Tibial nerve (tissue), 4 donors: ENCODE results near the gene TGFB3. TPM values are rescaled to one million over a fixed set of nuclear protein-coding genes. Genes with fewer than 3 reads are reported as not detected.

ENCODE experiments used
- DNase-seq, 2 donors: peaks; one replicate each; pipeline ENCODE4 v3.0.0-alpha.2; 2019; ENCODE audit warnings: low spot score in 2 of 2
- H3K27ac ChIP-seq, 4 donors: fragments of 200-600 bp; sonication (generic) in 3 of 4; one replicate each; pipeline ENCODE4 v1.5.1; 2017 to 2019; ENCODE audit warnings: mild to moderate bottlenecking in 1 of 4
- H3K27me3 ChIP-seq, 2 donors: fragments of 200-600 bp; sonication (generic) in 1 of 2; one replicate each; pipeline versions ENCODE4 v1.5.1 to v1.6.0; 2017 to 2019
- H3K36me3 ChIP-seq, 3 donors: fragments of 200-600 bp; sonication (generic); one replicate each; pipeline ENCODE4 v1.5.1; 2018 to 2019
- H3K4me1 ChIP-seq, 4 donors: fragments of 200-600 bp; sonication (generic) in 3 of 4; one replicate each; pipeline ENCODE4 v1.5.1; 2017 to 2019
- H3K4me3 ChIP-seq, 4 donors: fragments of 200-600 bp; sonication (generic) in 3 of 4; one replicate each; pipeline ENCODE4 v1.5.1; 2017 to 2019; ENCODE audit warnings: mild to moderate bottlenecking in 1 of 4, moderate library complexity in 1 of 4
- H3K9me3 ChIP-seq, 4 donors: fragments of 200-600 bp; sonication (generic) in 3 of 4; one replicate each; pipeline ENCODE4 v1.5.1; 2017 to 2019
- EP300 ChIP-seq, 2 donors: sonication (generic); formaldehyde crosslinking; IDR thresholded peaks; one replicate each; pipeline ENCODE4 v1.6.1; 2017; ENCODE audit warnings: antibody characterized with exemption in 2 of 2, mild to moderate bottlenecking in 1 of 2
- POLR2A ChIP-seq, 2 donors: fragments of 450-650 bp; IDR thresholded peaks; one replicate each; pipeline ENCODE4 v1.6.1; 2017; ENCODE audit warnings: antibody characterized with exemption in 2 of 2, mild to moderate bottlenecking in 2 of 2, moderate library complexity in 2 of 2
- WGBS, 2 donors: methylation state at CpG; one replicate each; pipeline ENCODE4 v1.1.5; 2018; 5-methylcytosine and 5-hydroxymethylcytosine counted together
- total RNA-seq, 4 donors: library from RNA; depleted of rRNA; stranded (reverse); fragments of >200 nt; gene quantifications; one replicate each; pipeline ENCODE4 v1.1.0, GENCODE V29; 2016
- TF ChIP-seq, protein P1 (sequence below), 5 experiments: fragments of 200-600 bp in 3 of 5; fragments of 450-650 bp in 2 of 5; sonication (generic) in 3 of 5; IDR thresholded peaks; one replicate each; pipeline ENCODE4 v1.5.1; 2016 to 2019; ENCODE audit warnings: antibody characterized with exemption in 5 of 5, mild to moderate bottlenecking in 3 of 5, moderate library complexity in 2 of 5

Gene TGFB3
- 10 to 100 TPM in 1 of 4 donors, 1 to 10 TPM in 3; 3.1 to 10.0 (median 5.6) TPM for total RNA-seq

DNA sequence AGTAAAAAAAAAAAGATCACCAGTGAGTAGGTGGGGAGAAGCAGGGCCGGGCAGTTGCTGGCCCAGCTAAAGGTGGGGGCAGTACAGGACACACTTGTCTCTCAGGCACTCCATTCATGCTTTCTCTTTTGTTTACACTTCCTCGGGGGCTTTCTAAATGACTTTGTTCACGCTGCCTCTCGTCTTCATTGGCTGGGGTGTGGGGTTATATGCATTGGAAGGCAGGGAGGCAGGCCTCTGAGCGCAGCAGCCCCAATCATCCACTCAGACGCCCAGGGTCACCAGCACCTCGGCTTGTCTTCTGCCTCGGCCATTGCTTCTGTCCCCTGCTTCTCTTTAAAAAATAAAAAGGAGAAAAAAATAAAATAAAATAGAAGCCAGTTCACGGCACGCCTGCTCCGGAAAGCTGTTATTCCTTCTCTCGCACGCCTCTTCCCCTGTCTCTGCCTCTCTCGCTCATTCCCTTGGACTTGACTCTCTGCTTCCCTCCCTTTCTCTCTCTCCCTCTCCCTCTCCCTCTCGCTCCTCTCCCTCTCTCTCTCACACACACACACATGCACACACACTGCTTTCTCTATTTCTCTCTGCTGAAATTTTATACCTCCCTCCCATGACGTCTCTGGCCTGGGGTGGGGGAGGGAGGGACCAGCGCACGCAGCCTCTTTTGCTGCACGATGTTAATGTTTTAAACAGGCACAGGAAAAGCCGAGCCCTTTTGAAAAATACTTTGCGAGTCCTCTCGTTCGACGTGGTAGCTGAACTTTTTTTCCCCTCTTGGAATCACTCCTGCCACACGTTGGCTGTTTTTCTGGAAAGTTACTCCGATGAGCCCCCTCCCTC, at the start of gene TGFB3:
Gene TGFB3, minus strand, starts transcription at position 570 of the 840 bp plus-strand sequence. CDS start 1,102 bp downstream, outside the sequence.
- TF ChIP-seq, protein P1, sequence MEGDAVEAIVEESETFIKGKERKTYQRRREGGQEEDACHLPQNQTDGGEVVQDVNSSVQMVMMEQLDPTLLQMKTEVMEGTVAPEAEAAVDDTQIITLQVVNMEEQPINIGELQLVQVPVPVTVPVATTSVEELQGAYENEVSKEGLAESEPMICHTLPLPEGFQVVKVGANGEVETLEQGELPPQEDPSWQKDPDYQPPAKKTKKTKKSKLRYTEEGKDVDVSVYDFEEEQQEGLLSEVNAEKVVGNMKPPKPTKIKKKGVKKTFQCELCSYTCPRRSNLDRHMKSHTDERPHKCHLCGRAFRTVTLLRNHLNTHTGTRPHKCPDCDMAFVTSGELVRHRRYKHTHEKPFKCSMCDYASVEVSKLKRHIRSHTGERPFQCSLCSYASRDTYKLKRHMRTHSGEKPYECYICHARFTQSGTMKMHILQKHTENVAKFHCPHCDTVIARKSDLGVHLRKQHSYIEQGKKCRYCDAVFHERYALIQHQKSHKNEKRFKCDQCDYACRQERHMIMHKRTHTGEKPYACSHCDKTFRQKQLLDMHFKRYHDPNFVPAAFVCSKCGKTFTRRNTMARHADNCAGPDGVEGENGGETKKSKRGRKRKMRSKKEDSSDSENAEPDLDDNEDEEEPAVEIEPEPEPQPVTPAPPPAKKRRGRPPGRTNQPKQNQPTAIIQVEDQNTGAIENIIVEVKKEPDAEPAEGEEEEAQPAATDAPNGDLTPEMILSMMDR (IDR thresholded peaks at IDR 0.05): peak in 1 of 5 experiments; percentile 3
- TF ChIP-seq EP300 (IDR thresholded peaks at IDR 0.05) (peak in 1 of 2 donors; percentile 88), POLR2A (IDR thresholded peaks at IDR 0.05) (peak; percentile 49 to 72)
- DNase-seq: peak; percentile 50 to 73
- Histone ChIP-seq H3K27me3 (no peaks in the 10 kb centered on the region), H3K4me1 (peaks cover 0 to 67% (median 21%) of the 10 kb centered on the region in 4 donors), H3K36me3 (no peaks in the 10 kb centered on the region), H3K27ac (peak within 1 kb of the TSS; percentile 93 to 95 (median 94)), H3K9me3 (no peaks in the 10 kb centered on the region), H3K4me3 (peak within 1 kb of the TSS; percentile 63 to 97 (median 78))
- WGBS, 2 donors: 1% methylated on average over 26 of the region's 26 CpGs

DNA sequence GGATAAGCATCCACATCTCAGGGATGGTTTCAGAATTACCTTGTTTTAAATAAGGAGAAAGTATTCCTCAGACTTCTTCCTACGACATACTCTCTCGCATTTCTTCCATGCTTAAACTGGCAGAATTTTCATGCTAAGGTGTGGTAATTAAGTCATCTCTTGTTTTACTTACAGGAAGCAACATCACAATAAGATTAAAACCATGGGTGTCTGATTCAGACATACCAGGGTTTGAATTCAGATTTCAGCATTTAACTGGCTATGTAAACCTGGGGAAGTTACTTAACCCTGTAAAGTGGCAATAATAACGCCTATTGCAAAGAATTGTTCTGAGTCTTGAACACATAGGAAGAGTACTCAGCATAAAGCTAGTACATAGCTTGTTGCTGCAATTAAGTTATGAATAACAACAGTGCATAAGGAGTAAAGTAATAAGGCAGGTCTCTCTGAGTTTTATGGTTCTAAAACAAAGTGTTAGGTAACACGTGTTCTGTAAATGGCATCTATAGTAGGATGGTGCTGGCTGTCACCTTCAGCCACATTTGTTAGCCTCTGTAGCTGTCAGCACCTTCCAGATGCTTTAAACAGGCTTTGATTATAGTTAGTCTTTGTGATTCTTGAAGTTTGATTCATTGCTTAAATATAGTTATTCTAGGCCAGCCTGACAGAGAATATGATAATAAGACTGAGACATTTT, 42.6 kb upstream of the TGFB3 start:
- no peaks in the 10 kb centered on the region for H3K4me1 ChIP-seq
- H3K9me3 ChIP-seq: peaks cover 0 to 8% (median 0%) of the 10 kb centered on the region in 4 donors
- 87 to 88% methylated on average over 4 of the region's 4 CpGs for WGBS, 2 donors
- no peak overlapping the region for H3K27ac ChIP-seq
- peaks cover 0 to 84% (median 0%) of the 10 kb centered on the region in 3 donors for H3K36me3 ChIP-seq
- no peak overlapping the region for H3K4me3 ChIP-seq
- no peaks in the 10 kb centered on the region for H3K27me3 ChIP-seq
- DNase-seq: no peak
- TF ChIP-seq, protein P1 (IDR thresholded peaks at IDR 0.05): no peak
- TF ChIP-seq EP300 (IDR thresholded peaks at IDR 0.05) (no peak), POLR2A (IDR thresholded peaks at IDR 0.05) (no peak)

DNA sequence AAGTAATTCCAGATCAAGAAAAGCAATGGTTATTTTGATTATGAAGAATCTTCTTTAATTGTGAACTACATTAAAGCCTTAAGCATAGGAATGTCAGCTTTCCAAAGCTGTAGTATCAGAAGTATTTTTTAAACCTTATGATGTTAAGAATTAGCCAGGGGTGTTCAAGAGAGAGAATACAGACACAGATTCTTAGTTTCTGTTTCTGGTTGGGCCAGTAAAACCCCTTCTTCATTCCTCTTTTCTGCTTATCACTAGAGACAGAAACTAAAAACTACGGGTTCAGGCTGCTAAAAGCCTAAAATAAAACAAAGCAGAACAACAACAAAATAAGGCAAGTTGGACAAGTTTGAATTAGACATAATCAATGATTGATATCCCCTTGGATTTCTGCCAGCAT, 42.0 kb upstream of the TGFB3 start:
- Histone ChIP-seq H3K4me1 (no peaks in the 10 kb centered on the region), H3K27ac (no peak overlapping the region), H3K9me3 (peaks cover 0 to 14% (median 0%) of the 10 kb centered on the region in 4 donors), H3K27me3 (no peaks in the 10 kb centered on the region), H3K4me3 (no peak overlapping the region), H3K36me3 (peaks cover 0 to 87% (median 0%) of the 10 kb centered on the region in 3 donors)
- WGBS, 2 donors: 67 to 69% methylated on average over 1 of the region's 1 CpG
- no peak for DNase-seq
- no peak for TF ChIP-seq EP300 (IDR thresholded peaks at IDR 0.05)
- TF ChIP-seq, protein P1 (IDR thresholded peaks at IDR 0.05): no peak
- no peak for TF ChIP-seq POLR2A (IDR thresholded peaks at IDR 0.05)

DNA sequence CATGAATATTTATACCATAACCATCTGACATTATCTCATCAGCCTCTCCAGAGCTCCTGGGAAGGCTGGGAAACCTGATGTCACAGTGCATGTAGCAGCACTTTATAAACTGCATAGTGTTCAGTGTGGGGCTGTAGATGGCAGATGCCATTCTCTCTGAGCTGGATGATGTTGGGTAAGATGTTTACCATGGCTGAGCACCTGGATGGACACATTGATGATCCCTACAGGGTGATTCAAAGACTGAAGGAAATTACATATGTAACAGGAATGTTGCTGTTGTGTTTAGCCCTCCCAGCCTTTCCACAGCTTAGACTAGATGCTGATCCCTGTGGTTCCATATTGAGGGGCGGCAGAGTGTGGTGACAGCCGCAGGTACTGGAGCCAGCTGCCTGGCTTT, 41.2 kb upstream of the TGFB3 start:
- Histone ChIP-seq H3K9me3 (peaks cover 0 to 15% (median 1%) of the 10 kb centered on the region in 4 donors), H3K27me3 (no peaks in the 10 kb centered on the region), H3K4me3 (no peak overlapping the region), H3K27ac (no peak overlapping the region), H3K4me1 (no peaks in the 10 kb centered on the region), H3K36me3 (peaks cover 0 to 83% (median 0%) of the 10 kb centered on the region in 3 donors)
- DNase-seq: no peak
- TF ChIP-seq EP300 (IDR thresholded peaks at IDR 0.05) (no peak), POLR2A (IDR thresholded peaks at IDR 0.05) (no peak)
- TF ChIP-seq, protein P1 (IDR thresholded peaks at IDR 0.05): no peak
- WGBS, 2 donors: 94 to 98% methylated on average over 2 of the region's 2 CpGs
